HUES6 (cell line): Measurements from ENCODE around the gene PCSK5.
"Not testable (repeated sequence)": the region's sequence is repeated elsewhere in the genome, so short reads cannot be mapped to it uniquely, and the experiment has no call there.

Experiments
- H3K27ac ChIP-seq: 2 replicates; pipeline ENCODE4 v1.7.0; 2013; ENCODE audit warnings: low read depth, mild to moderate bottlenecking, low read length, inconsistent platforms
- H3K27me3 ChIP-seq: 2 replicates; pipeline ENCODE4 v1.6.1; 2013; ENCODE audit warnings: low read length; ENCODE audit not compliant: control insufficient read depth, insufficient read depth
- H3K36me3 ChIP-seq: 2 replicates; pipeline ENCODE4 v1.6.1; 2013; ENCODE audit warnings: low read length; ENCODE audit not compliant: control insufficient read depth, insufficient read depth
- H3K4me1 ChIP-seq: 2 replicates; pipeline ENCODE4 v1.6.1; 2013; ENCODE audit warnings: low read length; ENCODE audit not compliant: control insufficient read depth, insufficient read depth
- H3K4me3 ChIP-seq: 2 replicates; pipeline ENCODE4 v1.5.1; 2013; ENCODE audit warnings: low read depth, low read length
- H3K9ac ChIP-seq: one replicate; pipeline ENCODE4 v1.6.1; 2013; ENCODE audit warnings: mild to moderate bottlenecking, low read length
- H3K9me3 ChIP-seq: 2 replicates; pipeline ENCODE4 v1.6.1; 2013; ENCODE audit warnings: low read depth, low read length; ENCODE audit not compliant: control insufficient read depth, insufficient read depth

Gene PCSK5

DNA sequence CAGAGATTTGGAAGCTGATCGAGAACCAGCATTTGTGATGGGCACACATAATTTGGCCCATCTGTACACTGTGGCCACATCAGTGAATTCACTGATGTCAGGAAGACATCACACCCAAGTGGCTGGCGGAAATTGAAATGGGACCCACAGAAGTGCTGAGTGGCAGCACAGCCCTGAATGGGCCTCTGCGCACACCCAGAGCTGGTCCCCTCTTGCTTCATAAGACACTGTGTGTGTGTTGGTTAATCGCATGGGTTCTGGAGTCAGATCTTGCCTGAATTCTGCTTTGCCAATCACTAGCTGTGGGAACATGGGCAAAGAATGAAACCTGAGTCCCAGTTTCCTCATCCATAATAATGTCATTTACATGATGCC is 72.2 kb downstream of the PCSK5 start:
- Histone ChIP-seq H3K27ac (no peak overlapping the region), H3K9ac (no peak overlapping the region), H3K9me3 (no peaks in the 10 kb centered on the region), H3K4me1 (no peaks in the 10 kb centered on the region), H3K27me3 (no peaks in the 10 kb centered on the region), H3K4me3 (no peak overlapping the region), H3K36me3 (no peaks in the 10 kb centered on the region)

DNA sequence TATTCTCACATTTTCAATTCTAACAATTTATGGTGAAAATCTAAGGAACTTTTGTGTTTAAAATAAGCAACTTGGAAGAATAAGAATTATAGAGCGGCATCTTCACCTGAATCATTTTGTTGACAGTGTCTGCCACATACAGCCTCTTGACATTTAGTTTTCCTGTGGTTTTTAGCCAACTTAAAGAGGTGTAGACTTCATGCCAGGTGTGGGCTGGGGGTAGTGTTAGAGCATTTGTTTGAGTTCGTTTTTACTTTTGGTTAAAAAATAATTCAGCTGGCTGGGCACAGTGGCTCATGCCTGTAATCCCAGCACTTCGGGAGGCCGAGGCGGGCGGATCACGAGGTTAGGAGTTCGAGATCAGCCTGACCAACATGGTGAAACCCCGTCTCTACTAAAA is 72.8 kb downstream of the PCSK5 start:
- H3K4me3 ChIP-seq, H3K9me3 ChIP-seq, H3K9ac ChIP-seq, H3K4me1 ChIP-seq, H3K27me3 ChIP-seq, H3K27ac ChIP-seq, H3K36me3 ChIP-seq: not testable (repeated sequence)

DNA sequence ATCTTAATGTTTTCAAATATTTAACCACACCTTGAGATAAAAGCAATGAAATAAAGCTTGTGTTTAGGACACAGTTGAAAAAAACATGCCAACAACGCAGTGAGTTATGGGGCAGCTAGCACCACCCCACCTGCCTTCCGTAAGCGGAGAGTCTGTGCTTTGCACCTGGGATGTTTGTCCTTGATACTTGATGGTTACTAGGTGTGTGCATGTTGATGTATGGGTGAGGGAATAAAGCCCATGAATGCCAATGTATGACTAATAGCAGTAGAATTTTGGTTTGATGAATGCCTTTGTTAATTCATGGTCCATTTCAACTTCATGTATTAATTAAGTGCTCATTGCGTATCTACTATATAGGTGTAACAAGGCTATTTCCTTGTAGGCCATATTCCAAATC is 74.0 kb downstream of the PCSK5 start:
- Histone ChIP-seq H3K9ac (no peak overlapping the region), H3K36me3 (no peaks in the 10 kb centered on the region), H3K27me3 (no peaks in the 10 kb centered on the region), H3K9me3 (no peaks in the 10 kb centered on the region), H3K4me1 (no peaks in the 10 kb centered on the region), H3K27ac (no peak overlapping the region), H3K4me3 (no peak overlapping the region)

DNA sequence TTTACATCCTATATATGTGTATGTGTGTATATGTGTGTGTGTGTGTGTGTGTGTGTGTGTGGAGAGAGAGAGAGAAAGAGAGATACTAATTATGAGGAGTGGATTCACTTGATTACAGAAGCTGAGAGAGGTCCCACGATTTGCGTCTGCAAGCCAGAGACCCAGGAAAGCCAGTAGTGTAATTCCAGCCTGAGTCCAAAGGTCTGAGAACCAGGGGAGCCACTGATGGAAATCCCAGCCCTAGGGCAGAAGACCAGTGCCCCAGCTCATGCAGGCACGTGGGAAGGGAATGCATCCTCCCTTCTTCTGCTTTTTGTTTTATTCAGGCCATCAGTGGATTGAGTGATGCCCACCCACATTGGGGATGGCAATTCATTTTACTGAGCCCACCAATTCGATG is 74.8 kb downstream of the PCSK5 start:
- no peak overlapping the region for H3K9ac ChIP-seq
- H3K9me3 ChIP-seq: no peaks in the 10 kb centered on the region
- no peak overlapping the region for H3K27ac ChIP-seq
- no peak overlapping the region for H3K4me3 ChIP-seq
- no peaks in the 10 kb centered on the region for H3K36me3 ChIP-seq
- H3K4me1 ChIP-seq: no peaks in the 10 kb centered on the region
- no peaks in the 10 kb centered on the region for H3K27me3 ChIP-seq

DNA sequence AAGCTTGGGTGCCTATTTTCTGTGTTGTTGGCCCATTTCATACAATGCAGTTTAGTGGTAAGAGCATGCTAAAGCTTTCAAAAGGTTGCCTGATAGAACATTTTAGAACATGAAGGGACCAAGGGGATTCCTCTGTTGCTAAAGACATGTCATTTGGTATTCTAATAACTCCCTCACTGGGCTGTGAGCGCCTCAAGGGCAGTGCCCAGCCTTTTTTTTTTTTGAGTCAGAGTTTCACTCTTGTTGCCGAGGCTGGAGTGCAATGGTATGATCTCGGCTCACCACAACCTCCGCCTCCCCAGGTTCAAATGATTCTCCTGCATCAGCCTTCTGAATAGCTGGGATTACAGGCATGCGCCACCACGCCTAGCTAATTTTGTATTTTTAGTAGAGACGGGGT is 77.1 kb downstream of the PCSK5 start:
- Histone ChIP-seq H3K9me3 (no peaks in the 10 kb centered on the region), H3K4me3 (no peak overlapping the region), H3K27ac (no peak overlapping the region), H3K36me3 (no peaks in the 10 kb centered on the region), H3K4me1 (no peaks in the 10 kb centered on the region), H3K27me3 (no peaks in the 10 kb centered on the region), H3K9ac (no peak overlapping the region)

DNA sequence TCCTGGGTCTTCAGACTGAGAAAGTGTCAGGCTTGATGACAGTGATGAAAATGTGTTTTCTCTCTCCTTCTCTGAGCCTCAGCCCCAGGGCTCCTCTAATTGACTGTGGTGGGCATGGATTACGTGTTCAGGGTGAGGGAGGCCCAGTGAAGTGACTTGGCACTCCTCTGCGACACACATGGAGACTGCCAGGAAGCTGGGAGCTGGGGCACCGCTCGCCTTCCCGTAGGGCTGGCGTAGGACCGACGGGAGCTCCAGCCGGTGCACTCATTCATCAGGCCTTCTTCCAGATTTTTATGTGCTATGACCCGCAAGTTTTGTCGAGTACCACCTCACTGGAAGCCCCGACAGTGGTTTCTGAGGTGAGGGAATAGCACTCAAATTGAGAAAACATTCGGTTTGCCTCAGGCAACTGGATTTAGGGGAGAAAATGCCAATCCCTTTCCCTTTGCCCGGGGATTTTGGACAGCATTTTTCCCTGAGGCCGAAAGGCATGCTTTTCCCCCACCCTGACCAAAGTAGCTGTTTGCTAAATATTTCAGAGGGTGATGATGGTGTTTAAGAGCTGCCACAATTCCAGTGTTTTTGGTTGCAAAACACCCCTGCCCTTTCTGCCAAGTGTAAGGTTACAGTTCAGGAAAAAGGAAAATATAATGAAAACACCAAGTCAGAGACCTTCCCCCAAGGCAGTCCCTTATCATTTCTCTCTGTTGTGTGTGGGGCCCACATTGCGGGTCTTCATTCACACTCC is 83.7 kb downstream of the PCSK5 start:
- Histone ChIP-seq H3K9ac (no peak overlapping the region), H3K36me3 (no peaks in the 10 kb centered on the region), H3K4me3 (no peak overlapping the region), H3K4me1 (peaks cover 18% of the 10 kb centered on the region), H3K27me3 (no peaks in the 10 kb centered on the region), H3K9me3 (no peaks in the 10 kb centered on the region), H3K27ac (no peak overlapping the region)

DNA sequence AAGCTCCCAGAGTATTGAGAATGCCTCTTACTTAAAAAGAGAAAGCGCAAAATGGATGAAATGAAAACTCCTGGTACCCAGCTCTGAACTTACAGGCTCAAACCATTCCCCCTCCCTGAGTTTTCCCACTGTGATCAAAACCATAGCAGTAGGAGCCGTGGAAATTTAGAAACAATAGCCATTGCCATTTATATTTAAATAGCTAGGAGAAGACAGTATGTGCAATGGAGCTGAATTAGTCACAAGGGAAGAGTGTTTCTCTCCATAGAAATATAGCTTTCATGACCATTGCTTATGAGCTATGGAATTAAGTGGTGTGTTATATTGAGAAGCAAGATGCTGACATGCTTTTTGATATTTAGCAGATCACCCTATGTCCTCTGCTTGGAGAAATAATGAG is 84.6 kb downstream of the PCSK5 start:
- Histone ChIP-seq H3K36me3 (no peaks in the 10 kb centered on the region), H3K4me1 (peaks cover 18% of the 10 kb centered on the region), H3K4me3 (no peak overlapping the region), H3K27ac (no peak overlapping the region), H3K9ac (no peak overlapping the region), H3K9me3 (no peaks in the 10 kb centered on the region), H3K27me3 (no peaks in the 10 kb centered on the region)

DNA sequence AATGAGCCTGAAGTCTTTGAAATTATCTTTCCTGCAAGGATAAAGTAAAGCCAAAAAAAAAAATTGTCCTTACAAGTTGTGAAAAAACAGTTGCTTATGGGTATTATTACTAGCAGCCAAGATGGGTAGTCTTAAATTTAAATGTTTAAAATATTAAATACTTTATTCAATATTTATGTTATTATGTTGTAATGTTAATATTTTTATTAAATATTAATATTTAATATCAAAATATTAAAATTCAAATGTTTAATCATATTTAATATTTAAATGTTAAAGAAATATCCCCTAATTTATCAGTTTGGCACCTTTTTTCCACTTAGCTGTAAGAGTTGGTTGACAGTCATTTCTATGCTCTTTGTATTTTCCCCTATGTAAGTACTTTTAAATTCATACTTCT is 86.1 kb downstream of the PCSK5 start:
- Histone ChIP-seq H3K9ac (no peak overlapping the region), H3K36me3 (no peaks in the 10 kb centered on the region), H3K9me3 (no peaks in the 10 kb centered on the region), H3K4me3 (no peak overlapping the region), H3K27ac (no peak overlapping the region), H3K4me1 (peaks cover 18% of the 10 kb centered on the region), H3K27me3 (no peaks in the 10 kb centered on the region)

DNA sequence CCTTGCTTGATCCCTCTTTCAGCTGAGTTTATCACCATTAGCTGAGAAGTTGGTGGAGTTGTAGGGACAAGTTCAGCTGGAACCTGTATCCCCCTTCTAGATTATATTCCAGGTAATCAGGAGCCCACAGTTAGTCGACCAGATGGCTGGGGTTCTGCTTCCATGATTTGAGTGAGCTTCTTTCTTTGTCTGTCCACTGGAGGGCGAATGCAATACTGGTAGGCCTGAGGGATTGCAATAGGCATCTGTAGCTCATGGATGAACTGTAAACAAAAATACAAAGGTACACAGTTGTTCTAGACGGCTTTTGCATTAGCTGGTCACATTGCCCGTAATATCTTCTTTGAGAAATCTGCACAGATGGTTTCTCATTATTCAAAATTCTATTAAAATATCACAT is 88.9 kb downstream of the PCSK5 start:
- H3K27ac ChIP-seq: no peak overlapping the region
- no peak overlapping the region for H3K9ac ChIP-seq
- H3K36me3 ChIP-seq: no peaks in the 10 kb centered on the region
- H3K4me1 ChIP-seq: peaks cover 11% of the 10 kb centered on the region
- H3K27me3 ChIP-seq: no peaks in the 10 kb centered on the region
- H3K9me3 ChIP-seq: no peaks in the 10 kb centered on the region
- H3K4me3 ChIP-seq: no peak overlapping the region

DNA sequence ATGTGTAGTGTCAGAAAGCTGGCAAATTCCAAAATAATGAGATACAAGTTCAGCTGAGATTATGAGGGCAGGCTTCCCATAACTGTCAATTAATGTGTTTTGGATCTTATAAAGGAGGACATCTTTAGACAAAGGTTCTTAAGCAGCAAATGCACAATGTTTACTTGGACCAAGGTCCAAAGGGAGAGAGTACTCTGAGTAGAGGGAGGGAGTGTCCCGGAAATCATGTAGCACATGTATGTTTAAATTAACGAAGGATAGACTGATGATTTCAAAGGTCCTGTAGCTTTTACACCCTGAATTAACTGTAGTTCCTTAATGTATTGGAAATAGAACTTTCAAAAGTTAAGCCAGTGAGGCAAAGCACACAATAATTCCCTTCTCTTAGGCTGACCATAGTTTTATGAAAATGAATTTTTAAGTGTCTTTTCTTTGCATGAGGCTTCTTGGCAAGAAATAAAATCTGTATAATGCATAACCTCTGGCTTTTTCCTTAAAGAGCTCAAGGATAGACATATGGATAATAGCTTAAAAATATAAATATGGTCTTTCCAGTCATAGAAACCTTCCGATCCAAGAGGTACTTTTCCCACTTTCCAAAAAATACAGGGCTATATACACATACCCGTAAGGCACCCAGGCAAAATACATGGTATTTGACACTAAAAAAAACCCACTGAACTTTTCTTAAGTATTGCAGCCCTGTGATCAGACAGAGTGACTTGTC is 93.0 kb downstream of the PCSK5 start:
- no peaks in the 10 kb centered on the region for H3K27me3 ChIP-seq

DNA sequence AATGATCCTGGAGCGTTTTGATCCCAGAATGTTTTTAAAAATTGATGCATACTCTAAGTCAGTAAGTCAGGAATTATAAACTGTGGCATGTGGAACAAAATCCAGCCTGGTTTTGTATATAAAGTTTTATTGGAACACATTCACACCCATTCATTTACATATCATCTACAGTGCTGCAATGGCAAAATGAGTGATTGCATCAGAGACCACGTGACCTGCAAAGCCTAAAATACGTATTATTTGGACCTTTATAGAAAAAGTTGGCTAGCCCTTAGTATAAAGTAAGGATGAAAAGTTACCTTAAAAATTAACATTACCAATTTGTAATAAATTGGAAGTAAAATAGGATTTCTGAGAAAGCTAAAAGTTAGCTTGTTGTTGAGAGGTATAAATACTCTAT is 95.0 kb downstream of the PCSK5 start:
- no peaks in the 10 kb centered on the region for H3K27me3 ChIP-seq
- H3K9me3 ChIP-seq: no peaks in the 10 kb centered on the region
- no peaks in the 10 kb centered on the region for H3K36me3 ChIP-seq
- H3K4me3 ChIP-seq: no peak overlapping the region
- no peaks in the 10 kb centered on the region for H3K4me1 ChIP-seq
- H3K9ac ChIP-seq: no peak overlapping the region
- no peak overlapping the region for H3K27ac ChIP-seq

More for the DNA sequence above, 93.0 kb downstream of the PCSK5 start:
- Histone ChIP-seq H3K27ac (no peak overlapping the region), H3K9ac (no peak overlapping the region), H3K4me1 (no peaks in the 10 kb centered on the region), H3K4me3 (no peak overlapping the region), H3K36me3 (no peaks in the 10 kb centered on the region), H3K9me3 (no peaks in the 10 kb centered on the region)
